GM12892 (cell line): Measurements from ENCODE around the gene CACNA1E.

ENCODE experiments used
- POLR2AphosphoS5 ChIP-seq: IDR thresholded peaks from 2 replicates; pipeline ENCODE4 v1.6.1; 2011; ENCODE audit warnings: low read depth, low read length, control low read depth
- TAF1 ChIP-seq: IDR thresholded peaks from 2 replicates; pipeline ENCODE4 v1.6.1; 2011; ENCODE audit warnings: low read depth, mild to moderate bottlenecking, control low read depth, low read length, borderline replicate concordance

DNA sequence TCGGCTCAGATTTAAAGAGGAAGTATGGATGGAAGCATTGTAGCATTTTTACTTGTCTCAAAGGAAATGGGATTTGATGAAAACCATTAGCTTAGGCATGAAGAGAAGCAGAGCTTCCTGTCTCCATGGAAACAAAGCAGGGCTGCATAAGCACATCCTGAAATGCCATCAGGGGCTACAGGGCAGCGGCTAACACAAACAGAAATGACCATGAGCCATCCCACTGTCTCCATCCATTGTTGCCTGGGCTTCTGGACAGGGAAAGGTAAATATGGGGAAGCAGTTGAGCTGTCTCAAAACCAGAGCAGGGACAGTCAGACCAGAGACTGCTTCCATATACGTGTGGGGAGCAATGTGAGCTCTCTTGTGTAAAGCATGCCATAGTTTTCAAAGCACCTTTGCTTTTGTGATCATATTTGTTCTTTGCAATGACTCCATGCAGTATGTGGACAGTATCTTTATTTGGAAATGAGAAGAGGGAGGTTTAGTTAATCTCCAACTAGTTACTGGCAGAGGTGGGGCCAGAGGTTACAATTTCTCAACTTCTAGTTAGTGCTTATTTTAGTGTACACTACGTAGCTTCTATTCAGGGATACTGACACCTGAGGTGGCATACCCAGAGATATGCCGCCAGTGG, 176.1 kb downstream of the CACNA1E start:
- no peak for TF ChIP-seq POLR2AphosphoS5
- TF ChIP-seq TAF1: no peak
